ENCODE measurements around the gene RABL6.
"Not testable (repeated sequence)": the region's sequence is repeated elsewhere in the genome, so short reads cannot be mapped to it uniquely, and the experiment has no call there.

Gene RABL6

GRCh38 chr9:136766410-136767120 is 41.2 kb upstream of the RABL6 start:
- CTCF ChIA-PET = interaction anchor here (0.7 to 3.1 kb wide), 5 partner anchors 13 to 110 kb away, joined by 3 to 11 read pairs (median 4); no protein-coding TSS in a partner anchor
- DNase-seq (ENCODE audit: low spot score); POLR2A ChIA-PET (ENCODE audit: low non-redundant PET); H3K27ac ChIP-seq: not testable (repeated sequence)
- peak; percentile 54; the same call in 1 of the 2 replicates for TF ChIP-seq CTCF (conservative IDR thresholded peaks at IDR 0.05; ENCODE audit: low read depth)

- peak; percentile 34 for DNase-seq (ENCODE audit: low spot score)
- ChIA-PET CTCF (interaction anchor here (0.7 to 1.2 kb wide), 4 partner anchors 8 to 193 kb away, joined by 3 to 7 read pairs (median 4); partner anchors contain the start of gene LCN8), POLR2A (ENCODE audit: low non-redundant PET) (no interaction called here)
- TF ChIP-seq CTCF (conservative IDR thresholded peaks at IDR 0.05; ENCODE audit: low read depth) = no peak; the same call in 1 of the 2 replicates
- no peak overlapping the region for H3K27ac ChIP-seq
These were observed 38.0 kb upstream of the RABL6 start for GRCh38 chr9:136769710-136770191.

- ChIA-PET POLR2A (ENCODE audit: low non-redundant PET) (no interaction called here), CTCF (no interaction called here)
- no peak for TF ChIP-seq CTCF (conservative IDR thresholded peaks at IDR 0.05; ENCODE audit: low read depth)
- DNase-seq (ENCODE audit: low spot score) = no peak
- H3K27ac ChIP-seq = no peak overlapping the region
These were observed 35.8 kb upstream of the RABL6 start for GRCh38 chr9:136771907-136772415.

GRCh38 chr9:136773386-136774044 is 34.2 kb upstream of the RABL6 start:
- ChIA-PET POLR2A (ENCODE audit: low non-redundant PET) (no interaction called here), CTCF (interaction anchor here (0.7 to 1.3 kb wide), 2 partner anchors 14 to 255 kb away, joined by 3 read pairs; no protein-coding TSS in a partner anchor)
- no peak overlapping the region for H3K27ac ChIP-seq
- TF ChIP-seq CTCF (conservative IDR thresholded peaks at IDR 0.05; ENCODE audit: low read depth) = no peak
- peak; percentile 47 for DNase-seq (ENCODE audit: low spot score)

DNA sequence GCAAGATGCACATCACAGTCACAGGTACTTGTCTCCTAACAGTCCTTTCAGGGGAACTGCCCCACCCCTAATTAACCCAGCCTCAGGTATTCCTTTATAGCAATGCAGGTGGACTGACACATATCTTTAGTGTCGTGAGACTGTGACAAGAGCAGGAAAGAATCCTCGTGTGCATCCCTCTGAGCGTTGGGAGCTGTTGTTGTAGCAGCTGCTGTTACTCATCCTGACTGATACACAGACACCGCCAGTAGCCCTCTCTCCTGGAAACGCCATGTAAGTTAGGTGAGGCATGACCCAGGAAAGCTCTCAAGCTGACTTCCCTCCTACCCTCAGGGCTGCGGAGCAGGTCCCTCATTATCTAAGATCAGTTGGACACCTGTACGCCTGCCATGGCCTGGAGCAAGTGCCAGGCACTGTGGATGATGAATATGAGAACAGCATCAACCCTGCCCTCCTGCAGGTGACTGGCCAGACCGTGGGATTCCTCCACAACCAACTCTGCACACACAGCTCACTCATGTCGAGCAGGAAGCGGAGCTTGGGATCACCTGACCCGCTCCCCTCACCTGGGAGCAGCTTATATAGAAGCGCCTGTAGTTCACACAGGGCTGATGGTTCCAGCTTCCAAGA is 33.2 kb upstream of the RABL6 start:
- ChIA-PET POLR2A (ENCODE audit: low non-redundant PET) (no interaction called here), CTCF (interaction anchor here (0.5 to 1.3 kb wide), 3 partner anchors 13 to 254 kb away, joined by 3 read pairs; no protein-coding TSS in a partner anchor)
- TF ChIP-seq CTCF (conservative IDR thresholded peaks at IDR 0.05; ENCODE audit: low read depth) = no peak
- DNase-seq (ENCODE audit: low spot score) = no peak
- H3K27ac ChIP-seq = no peak overlapping the region

GRCh38 chr9:136775191-136775590 is 32.6 kb upstream of the RABL6 start:
- no peak for DNase-seq (ENCODE audit: low spot score)
- H3K27ac ChIP-seq = no peak overlapping the region
- ChIA-PET POLR2A (ENCODE audit: low non-redundant PET) (interaction anchor here (0.6 kb wide), 1 partner anchor 48 kb away, joined by 8 read pairs; no protein-coding TSS in a partner anchor), CTCF (no interaction called here)
- TF ChIP-seq CTCF (conservative IDR thresholded peaks at IDR 0.05; ENCODE audit: low read depth) = no peak

Data from RWPE1 (cell line).